Measurements from ENCODE around the gene HOXC13.

HOXC13 gene

GRCh38 chr12:53930591-53931255 is 7.9 kb upstream of the HOXC13 start:
- peaks cover 21% of the 10 kb centered on the region for H3K9me3 Mint-ChIP-seq
- no peak overlapping the region for H3K27ac Mint-ChIP-seq
- no peak for TF ChIP-seq CTCF (IDR thresholded peaks at IDR 0.05; ENCODE audit: unreplicated experiment in 3 of 3)
- peaks cover 100% of the 10 kb centered on the region for H3K27me3 Mint-ChIP-seq (ENCODE audit: low read depth)
- no peak overlapping the region for H3K4me3 Mint-ChIP-seq
- H3K36me3 Mint-ChIP-seq (ENCODE audit: low read depth): no peaks in the 10 kb centered on the region
- peaks cover 9% of the 10 kb centered on the region for H3K4me1 Mint-ChIP-seq

GRCh38 chr12:53931844-53932581 is 6.6 kb upstream of the HOXC13 start:
- Mint-ChIP-seq H3K9me3 (peaks cover 17% of the 10 kb centered on the region), H3K27me3 (ENCODE audit: low read depth) (peaks cover 100% of the 10 kb centered on the region), H3K36me3 (ENCODE audit: low read depth) (no peaks in the 10 kb centered on the region), H3K4me1 (peaks cover 10% of the 10 kb centered on the region), H3K4me3 (no peak overlapping the region), H3K27ac (no peak overlapping the region)
- TF ChIP-seq CTCF (IDR thresholded peaks at IDR 0.05; ENCODE audit: unreplicated experiment in 3 of 3): no peak

- no peak for TF ChIP-seq CTCF (IDR thresholded peaks at IDR 0.05; ENCODE audit: unreplicated experiment in 3 of 3)
- H3K27ac Mint-ChIP-seq: no peak overlapping the region
- H3K4me1 Mint-ChIP-seq: peaks cover 10% of the 10 kb centered on the region
- no peak overlapping the region for H3K4me3 Mint-ChIP-seq
- no peaks in the 10 kb centered on the region for H3K36me3 Mint-ChIP-seq (ENCODE audit: low read depth)
- H3K27me3 Mint-ChIP-seq (ENCODE audit: low read depth): peaks cover 100% of the 10 kb centered on the region
- H3K9me3 Mint-ChIP-seq: peaks cover 15% of the 10 kb centered on the region
Observed at GRCh38 chr12:53932915-53933314, 5.7 kb upstream of the HOXC13 start.

GRCh38 chr12:53935383-53936341 is 3.0 kb upstream of the HOXC13 start:
- H3K4me3 Mint-ChIP-seq: peak overlapping the region; percentile 38 to 65 (median 44)
- H3K9me3 Mint-ChIP-seq: peaks cover 5% of the 10 kb centered on the region
- H3K27me3 Mint-ChIP-seq (ENCODE audit: low read depth): peaks cover 100% of the 10 kb centered on the region
- no peak for TF ChIP-seq CTCF (IDR thresholded peaks at IDR 0.05; ENCODE audit: unreplicated experiment in 3 of 3)
- no peaks in the 10 kb centered on the region for H3K36me3 Mint-ChIP-seq (ENCODE audit: low read depth)
- peaks cover 10% of the 10 kb centered on the region for H3K4me1 Mint-ChIP-seq
- H3K27ac Mint-ChIP-seq: no peak overlapping the region

- Mint-ChIP-seq H3K4me1 (peaks cover 10% of the 10 kb centered on the region), H3K36me3 (ENCODE audit: low read depth) (no peaks in the 10 kb centered on the region), H3K27me3 (ENCODE audit: low read depth) (peaks cover 100% of the 10 kb centered on the region), H3K4me3 (no peak overlapping the region), H3K9me3 (peaks cover 5% of the 10 kb centered on the region), H3K27ac (no peak overlapping the region)
- no peak for TF ChIP-seq CTCF (IDR thresholded peaks at IDR 0.05; ENCODE audit: unreplicated experiment in 3 of 3)
Observed at GRCh38 chr12:53937099-53937498, 1.5 kb upstream of the HOXC13 start.

Measured in nephron (organoid).